Limb (tissue), 2 donors: ENCODE results near the gene RMRP.
A peak's percentile ranks its signal among the peaks of the same experiment; 100 is the strongest.

Experiments used
- DNase-seq, 2 donors: peaks; one replicate each; pipeline ENCODE4 v3.0.0-alpha.2; 2016; ENCODE audit errors: extremely low spot score in 2 of 2

Gene RMRP

DNA sequence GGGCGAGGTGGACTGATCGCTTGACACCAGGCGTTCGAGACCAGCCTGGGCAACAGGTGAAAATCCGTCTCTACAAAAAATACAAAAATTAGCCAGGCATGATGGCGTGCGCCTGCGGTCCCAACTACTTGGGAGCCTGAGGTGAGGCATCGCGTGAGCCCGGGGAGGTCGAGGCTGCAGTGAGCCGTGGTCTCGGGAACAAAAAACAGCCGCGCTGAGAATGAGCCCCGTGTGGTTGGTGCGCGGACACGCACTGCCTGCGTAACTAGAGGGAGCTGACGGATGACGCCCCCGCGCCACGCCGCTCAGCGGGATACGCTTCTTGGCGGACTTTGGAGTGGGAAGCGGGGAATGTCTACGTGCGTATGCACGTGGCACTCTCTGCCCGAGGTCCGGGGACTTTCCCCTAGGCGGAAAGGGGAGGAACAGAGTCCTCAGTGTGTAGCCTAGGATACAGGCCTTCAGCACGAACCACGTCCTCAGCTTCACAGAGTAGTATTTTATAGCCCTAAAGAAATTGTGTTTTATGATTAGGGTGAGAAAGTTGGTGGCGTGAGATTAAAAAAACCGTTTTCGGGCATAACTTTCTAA is at the start of gene RMRP:
TSS of gene RMRP (minus strand) at position 474 of the 591 bp plus-strand sequence.
- peak; percentile 97 to 99 for DNase-seq

DNA sequence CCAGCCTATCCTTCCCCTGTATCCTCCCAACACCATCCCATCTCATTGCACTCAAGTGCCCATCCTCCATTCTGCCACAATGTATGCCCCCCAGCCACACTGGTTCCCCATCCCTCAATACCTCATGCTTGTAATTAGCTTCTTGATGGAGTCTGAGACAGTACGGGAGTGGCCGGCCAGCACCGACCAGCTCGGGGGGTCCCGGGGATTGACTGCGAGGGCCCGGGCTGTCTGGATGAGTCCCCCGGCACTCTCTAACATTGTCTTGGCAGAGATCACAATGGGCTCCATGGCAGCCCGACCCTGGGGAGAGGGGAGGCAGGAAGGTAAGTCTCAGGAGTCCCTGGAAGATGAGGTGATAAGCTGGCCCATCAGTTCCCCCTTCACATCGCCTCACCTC is 49.1 kb upstream of the RMRP start:
- no peak for DNase-seq

DNA sequence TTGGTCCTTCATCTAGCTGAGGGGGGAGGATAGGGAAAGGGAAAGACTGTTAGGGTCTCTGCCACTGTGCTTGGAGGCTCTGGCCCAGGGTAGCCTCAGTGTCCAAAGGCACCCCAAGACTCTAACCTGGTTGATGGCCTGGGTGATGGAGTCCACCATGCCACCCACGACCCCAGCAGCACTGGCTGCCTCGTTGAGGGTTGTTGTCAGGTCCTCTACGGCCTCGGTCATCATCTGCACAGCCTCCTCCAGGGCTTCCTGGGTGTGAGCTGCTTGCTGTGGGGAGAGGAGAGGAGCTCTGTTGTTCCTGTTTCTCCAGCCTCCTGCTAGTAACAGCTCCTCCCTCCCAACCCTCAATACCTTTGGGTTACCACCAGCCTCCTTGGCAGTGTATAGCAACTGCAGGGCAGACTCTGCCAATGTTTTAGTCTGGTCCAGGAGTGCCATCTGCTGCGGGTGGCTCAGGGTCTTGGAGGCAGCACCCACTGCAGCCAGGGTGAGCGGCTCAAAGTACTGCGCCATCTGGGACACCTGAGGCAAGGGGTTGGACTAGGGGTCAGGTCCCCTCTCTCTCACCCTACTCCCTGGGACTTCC is 48.1 kb upstream of the RMRP start:
- DNase-seq: no peak

DNA sequence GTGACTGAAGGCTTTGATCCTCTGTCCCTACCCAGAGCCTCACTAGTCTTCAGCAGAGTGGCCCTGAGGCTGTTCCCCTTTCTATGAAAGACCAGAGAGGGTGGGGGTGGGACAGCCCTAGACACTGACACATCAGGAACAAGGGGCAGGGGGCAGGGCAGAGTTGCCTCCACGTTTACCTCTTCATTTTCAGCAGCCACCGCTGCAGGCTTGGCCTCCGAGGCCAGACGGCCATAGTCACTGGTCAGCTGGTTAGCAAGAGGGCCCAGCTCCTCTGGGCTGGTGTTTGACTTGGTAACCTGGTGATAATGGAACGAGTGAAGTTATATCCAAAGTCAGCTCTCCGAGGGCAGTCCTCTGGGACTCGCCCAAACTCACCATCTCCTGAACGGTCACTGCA is 47.6 kb upstream of the RMRP start:
- DNase-seq: no peak

DNA sequence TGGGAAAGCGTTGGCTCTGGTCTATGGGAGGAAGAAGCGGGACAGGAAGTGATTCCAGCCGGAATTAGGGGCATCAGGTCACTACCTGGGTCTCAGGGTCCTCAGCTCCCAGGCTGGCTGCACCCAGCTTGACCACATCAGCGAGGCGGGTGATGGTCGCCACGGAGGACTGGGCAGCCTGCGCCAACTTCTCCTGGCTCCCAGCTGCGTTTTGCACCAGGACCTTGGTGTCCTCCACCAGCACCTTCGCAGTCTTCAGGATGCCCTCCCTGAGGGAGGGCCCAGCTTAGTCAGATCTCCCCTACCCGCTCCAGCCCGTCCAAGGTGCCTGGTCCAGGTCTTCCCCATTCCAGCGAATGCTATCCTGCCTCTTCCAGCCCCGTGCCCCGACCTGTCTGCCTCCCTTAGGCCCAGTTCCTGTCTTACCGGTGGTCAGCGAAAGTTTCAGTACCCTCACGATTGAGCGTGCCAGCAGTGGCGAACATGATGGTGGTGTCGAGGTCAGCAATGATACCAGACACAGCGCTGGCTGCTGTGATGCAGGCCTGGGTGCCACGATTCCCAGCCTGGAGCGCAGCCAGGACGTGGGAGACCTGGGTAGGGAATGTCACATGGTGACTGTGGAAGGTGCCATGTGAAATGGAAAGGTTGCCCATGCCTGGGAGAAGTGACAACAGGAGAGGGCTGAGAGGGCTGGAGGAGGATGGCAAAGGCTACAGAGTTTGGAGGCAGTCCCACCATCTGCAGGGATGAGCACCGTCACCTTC is 46.3 kb upstream of the RMRP start:
- DNase-seq: no peak

DNA sequence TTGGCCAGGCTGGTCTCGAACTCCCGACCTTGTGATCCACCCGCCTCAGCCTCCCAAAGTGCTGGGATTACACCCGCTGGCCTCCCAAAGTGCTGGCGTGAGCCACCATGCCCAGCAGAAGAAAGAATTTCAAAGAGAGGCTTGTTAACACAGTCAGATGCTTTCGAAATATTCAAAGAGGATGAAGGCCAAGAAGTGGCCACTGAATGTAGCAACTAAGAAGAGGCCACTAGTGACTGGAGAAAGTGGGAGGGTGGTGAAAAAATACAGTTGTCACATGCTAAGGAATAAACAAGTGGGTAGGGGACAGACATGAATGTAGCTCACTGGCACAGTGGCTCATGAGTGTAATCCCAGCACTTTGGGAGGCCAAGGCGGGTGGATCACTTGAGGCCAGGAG is 44.9 kb upstream of the RMRP start:
- no peak for DNase-seq

DNA sequence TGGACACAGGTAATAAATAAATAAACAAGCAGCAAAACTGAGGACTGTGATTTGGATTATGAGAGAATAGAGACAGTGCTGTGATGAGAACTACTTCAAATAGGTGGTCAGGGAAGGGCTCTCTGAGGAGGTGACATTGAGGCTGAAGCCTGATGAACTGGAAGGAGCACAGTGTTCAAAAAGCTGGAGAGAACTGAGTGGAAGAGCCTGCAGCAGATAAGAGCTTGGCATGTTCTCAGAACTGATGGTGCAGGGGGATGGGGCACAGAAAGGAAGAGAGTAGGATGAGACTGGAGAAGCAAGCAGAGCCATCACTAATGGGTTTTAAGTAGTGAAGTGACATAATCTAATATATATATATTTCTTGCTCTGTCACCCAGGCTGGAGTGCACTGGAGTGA is 43.1 kb upstream of the RMRP start:
- no peak for DNase-seq

DNA sequence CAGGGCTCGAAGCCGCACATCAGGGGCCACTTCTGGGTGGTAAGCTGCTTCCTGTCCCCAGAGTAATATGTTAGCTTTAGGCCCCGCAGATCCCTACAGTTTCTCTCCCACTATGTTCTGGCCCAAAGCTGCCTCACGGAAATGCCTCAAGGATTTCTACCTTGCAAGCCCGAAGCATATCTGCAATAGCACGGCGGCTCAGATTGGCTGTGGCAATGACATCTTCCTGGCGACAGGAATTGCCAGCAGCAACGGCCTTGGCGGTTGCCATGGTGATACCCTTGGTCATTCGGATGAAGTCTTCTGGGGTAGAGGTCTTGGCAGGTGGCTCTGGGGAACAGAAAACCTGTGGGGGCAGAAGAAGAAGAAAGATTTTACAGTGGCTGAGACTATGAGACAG is 42.2 kb upstream of the RMRP start:
- DNase-seq: no peak

DNA sequence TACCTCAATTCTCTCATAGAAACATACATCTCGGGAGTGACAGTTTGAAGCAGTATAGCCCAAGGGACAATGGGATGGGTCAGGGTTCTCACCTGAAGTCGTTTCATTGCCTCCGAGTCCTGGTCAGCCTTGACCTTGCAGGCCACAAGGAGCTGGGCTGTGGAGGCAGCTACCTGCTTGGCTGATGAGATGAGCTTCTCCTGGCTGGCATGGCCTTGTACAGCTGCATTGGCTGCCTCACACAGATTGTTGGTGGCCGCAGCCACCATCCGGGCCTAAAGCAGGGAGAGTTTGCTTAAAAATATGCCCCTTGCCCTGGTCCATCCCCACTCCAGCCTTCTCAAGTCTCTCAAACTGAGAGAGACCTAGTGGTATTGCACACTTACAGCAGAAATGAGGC is 40.4 kb upstream of the RMRP start:
- no peak for DNase-seq

DNA sequence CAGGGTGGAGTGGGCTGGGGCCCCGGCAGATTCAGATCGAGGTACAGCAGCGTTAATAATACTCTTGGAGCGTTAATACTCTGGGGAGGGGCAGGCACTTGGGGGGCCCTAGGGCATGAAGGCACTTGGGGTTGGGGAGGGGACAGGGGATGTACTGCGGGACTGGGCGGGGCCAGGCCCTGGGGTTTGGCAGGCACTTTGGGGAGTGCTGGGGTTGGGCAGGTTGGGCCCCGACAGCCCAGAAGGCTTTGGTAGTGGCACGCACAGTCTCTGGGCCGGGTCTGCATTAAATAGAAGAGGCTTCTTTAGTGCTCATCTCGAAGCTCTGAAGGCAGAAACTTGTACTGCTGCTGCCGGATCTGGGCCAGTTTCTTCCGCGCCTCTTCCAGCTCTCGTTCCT is 39.7 kb upstream of the RMRP start:
- no peak for DNase-seq

DNA sequence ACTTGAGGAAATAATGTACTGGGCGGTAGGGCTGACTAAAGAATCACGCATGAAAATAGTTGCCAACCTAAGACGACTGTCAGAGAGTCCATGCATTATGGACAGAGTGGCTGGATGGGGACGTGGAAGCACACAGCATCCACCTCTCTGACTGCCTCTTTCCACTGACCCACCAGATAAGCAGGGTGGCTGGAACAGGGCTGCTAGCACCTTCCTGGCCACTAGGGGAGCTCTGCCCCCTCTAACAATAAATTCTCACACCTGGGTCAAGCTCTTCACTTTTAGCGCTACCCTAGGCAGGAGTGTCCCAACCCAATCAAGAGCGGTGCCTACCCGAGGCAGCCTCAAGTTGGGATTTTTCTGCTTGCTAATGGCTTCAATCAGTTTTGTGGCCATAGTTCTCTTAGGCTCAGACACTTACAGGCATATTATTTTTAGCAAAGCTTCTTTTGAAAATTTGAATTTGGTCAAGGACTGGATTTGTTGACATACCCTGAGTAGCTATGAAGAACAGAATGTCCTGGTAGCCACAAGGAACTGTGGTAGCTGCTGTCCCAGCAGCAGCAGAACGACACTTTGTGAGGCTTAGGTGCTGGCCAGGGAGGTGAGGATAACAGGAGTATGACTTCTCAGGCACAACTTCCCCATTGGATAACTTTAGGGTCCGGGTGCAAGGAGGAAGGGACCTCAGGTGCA is 38.8 kb upstream of the RMRP start:
- DNase-seq: peak; percentile 45 to 58

DNA sequence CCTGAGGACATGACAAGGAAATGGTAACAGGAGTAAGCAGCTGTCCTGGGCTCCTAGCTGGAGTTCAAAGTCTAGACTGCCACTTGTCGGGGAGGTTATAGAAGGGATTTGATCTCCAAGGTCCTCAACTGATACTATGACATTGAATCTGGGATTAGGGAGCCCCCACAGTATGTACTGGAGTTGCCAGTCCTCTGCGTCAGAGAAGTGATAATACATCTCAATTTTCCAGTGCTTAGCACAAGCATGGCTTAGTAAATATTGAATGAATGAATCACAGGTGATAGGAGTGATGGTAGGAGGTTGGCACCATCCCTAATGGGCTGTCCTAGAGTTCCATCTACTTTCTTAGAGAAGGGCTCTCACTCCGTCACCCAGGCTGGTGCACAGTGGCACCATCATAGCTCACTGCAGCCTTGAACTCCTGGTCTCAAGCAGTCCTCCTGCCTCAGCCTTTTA is 38.2 kb upstream of the RMRP start:
- DNase-seq: no peak

DNA sequence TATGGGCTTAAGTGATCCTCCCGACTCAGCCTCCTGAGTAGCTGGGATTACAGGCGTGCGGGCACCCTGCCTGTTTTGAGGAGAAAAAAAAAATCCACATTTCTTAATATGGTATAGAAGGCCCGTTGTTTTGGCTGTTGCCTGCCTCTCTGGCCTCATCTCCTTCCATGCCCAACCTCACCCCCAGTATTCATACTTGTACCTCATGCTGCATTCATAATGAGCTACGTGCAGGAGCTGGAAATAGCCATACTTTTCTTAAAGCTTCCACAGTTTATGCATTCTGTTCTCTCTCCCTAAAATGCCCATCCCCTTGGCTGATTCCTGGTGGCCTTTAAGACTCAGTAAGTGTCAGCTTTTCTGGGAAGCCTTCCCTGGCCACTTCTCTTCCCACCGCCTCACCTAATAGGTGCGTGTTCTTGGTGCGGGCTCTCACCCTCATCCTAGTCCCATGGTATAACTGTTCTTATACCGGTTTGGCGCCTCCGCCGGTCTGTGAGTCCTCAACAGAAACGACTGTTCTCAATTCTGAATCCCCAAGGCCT is 34.0 kb upstream of the RMRP start:
- no peak for DNase-seq

DNA sequence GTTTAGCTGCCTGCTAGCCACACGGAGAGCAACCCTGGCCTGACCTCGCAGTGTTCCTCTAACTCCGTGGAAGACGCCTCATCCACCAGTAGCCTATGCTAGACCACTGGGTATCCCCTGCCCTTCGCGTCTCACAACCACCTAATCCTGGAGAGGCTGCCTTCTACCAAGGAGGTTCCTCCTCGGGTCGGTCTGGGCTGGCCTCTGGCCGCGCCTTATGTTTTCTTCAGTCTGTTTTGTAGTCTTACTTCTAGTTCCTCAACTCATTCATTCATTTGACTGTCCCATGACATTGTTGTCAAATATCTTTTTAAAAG is 33.5 kb upstream of the RMRP start:
- no peak for DNase-seq

DNA sequence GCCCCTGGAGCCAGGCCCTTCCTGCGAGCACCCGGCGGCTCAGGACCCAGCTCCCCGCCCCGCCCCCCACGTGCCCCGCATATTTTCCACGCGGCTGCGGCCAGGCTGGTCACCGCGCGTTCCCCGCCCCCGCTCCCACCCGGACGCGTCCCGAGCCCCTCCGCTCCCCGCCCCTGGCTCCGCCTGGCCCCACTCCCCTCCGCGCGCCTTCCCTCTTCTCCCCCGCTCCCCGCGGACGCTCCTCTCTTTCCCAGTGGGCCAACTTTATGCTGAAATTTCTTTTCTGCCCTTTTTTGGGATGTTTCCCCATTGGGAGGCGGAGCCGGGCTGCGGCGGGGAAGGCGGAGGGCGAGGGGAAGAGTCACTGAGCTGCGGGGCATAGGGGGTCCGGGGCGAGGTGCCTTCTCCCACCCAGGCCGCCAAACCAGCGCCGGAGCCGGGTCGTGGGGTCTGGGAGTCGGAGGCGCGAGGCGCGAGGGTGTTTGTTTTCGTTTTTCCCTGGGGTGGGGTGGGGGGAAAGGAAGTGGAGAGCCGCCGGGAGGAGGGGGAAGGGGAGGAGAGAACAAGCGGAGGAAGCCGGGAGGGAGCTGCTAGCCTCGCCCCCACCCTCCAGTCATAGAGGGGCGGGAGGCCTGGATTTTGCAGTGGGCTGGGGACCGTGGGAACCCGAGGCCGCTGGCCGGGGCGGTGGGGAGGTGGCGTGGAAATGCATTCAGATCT is 33.0 kb upstream of the RMRP start:
- peak; percentile 84 to 85 for DNase-seq

DNA sequence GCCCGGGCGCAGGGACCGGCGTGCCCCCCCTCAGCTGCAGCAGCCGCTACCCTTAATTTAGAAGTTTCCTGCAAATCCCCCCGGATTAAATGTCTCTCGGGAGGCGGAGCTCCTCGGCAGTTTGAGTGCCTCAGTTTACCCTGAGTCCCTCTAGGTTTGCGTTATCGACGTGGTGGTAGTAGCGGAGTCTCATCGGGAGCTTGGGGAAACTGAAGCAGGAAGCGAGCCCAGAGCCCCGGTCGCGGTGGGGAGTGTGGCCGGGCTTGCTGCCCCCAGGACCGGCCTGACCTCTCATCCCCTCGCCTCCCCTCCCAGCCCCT is 32.4 kb upstream of the RMRP start:
- DNase-seq: no peak

DNA sequence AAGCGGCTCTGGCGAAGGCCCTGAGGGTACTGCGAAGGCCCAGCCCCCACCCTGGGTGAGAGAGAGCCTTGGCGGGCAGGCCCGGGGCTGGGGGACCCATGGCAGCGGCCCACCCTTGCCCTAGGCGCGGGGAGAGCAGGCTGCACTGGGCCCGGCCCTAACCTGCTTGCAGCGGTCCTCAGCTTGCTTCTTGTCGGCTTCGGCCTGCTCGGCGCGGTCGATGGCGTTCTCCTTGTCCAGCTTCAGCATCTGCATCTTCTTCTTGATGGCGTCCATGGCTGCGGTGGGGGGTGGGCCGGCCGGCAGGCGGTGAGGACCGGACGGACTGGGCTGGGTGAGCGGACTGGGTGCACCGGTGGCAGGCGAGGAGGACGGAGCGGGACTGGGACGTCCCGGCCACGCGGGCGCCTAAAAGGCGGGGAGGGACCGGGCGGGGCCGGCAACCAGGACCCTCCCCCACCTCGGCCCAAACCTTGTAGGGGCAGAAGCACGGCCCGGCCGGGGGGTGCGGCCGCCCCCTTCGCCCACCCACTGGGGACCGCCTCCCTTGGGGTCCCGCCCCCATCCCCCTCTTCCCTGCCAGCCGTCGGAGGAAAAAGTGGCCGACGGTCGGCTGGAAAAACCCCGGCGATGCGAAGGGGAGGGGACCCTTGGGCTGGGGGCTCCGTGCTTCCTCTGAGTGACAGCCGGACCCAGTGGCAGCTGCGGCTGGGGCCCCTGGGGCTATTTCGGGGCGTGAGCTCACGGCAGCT is 31.9 kb upstream of the RMRP start, which contains the start of gene TPM2:
TSS of gene TPM2 (minus strand) at position 384 of the 752 bp plus-strand sequence. CDS start at position 276, 108 bp downstream.
- DNase-seq: peak; percentile 72 to 84

DNA sequence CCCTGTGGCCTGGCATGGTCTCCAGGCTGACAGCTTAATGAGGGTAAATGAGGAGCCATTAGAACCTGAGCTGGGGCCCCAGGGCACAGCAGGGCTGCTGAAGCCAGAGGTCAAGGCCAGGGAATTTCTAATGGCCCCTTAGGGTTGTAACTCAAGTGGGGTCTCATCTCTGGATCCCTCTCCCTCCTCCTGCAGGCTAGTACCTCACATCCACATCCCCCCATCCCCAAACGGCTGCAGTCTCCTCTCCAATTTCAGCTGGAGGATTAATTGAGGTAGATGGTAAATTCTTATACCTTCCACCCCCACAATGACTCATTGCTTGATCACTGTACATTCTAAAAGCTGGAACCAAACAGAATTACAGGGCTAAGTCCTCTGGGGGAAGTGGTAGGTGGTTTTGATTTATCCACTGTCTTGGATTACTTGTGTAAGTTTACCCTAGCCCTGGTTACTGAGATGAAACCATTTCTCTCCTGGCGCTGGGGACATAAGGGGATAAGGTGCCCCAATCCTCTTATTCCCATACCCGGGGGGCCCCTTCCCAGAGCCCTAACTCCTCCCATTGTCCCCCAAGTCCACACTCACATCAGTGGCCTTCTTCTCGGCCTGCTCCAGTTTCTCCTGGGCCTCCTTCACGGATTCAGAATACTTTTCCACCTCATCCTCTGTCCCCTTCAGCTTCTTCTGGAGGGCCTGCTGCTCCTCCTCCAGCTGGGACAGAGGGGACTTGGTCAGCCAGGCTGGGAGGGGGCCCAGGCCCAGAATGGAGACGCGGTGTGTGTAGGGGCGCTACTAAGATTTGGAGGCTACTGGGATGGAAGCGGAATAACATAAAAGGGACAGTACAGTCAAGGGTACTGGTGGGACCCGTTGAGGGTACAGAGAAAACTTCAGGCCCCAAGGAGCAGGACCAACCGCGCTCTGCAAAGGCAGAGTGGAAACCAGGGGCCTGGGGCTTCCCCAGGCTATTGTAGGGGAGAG is 31.0 kb upstream of the RMRP start:
- no peak for DNase-seq

DNA sequence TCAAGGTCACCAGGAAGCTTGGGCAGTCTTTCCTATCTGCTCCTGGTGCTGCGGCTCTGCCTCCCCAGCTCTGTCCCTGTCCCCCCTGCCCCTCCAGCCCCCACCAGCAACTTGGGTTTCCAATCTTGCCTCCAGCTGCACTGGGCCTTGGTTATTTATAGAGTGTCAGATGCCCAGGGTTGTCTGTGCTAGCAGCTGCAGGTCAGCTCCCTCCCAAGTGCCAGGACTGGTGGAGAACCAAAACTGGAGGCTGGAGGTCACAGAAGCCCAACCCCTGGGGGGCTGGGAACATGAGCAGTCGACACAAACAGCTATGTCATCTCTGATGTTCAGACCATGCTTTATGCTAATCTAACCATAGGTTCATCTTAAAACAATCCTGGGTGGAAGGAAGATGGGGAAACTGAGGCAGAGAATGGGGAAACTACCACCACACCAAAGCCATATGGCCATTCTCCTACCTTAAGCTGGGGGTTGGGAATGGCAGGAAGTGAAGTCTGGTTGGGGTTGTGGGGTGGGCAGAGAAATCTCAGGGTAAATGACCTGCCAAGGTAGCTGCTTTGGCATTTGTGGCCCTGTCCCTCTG is 30.2 kb upstream of the RMRP start:
- no peak for DNase-seq
